Transverse colon (tissue), 4 donors: ENCODE data around the gene PLPPR2. TPM values are rescaled to one million over a fixed set of nuclear protein-coding genes. Genes with fewer than 3 reads are reported as not detected.
"Not testable (repeated sequence)": the region's sequence is repeated elsewhere in the genome, so short reads cannot be mapped to it uniquely, and the experiment has no call there.

Experiments used
- DNase-seq: peaks from one replicate; pipeline ENCODE4 v3.0.0-alpha.2; 2019
- H3K27ac ChIP-seq, 4 donors: fragments of 200-600 bp; sonication (generic); 2 replicates each; pipeline ENCODE4 v1.5.1; 2016 to 2018; ENCODE audit warnings: inconsistent platforms in 4 of 4
- H3K27me3 ChIP-seq: fragments of 200-600 bp; sonication (generic); 2 replicates; pipeline ENCODE4 v1.5.1; 2017; ENCODE audit warnings: inconsistent platforms
- H3K36me3 ChIP-seq, 4 donors: fragments of 200-600 bp; sonication (generic); 2 replicates each; pipeline ENCODE4 v1.5.1; 2017 to 2019; ENCODE audit warnings: inconsistent platforms in 4 of 4
- H3K4me1 ChIP-seq, 4 donors: fragments of 200-600 bp; sonication (generic); 2 replicates each; pipeline ENCODE4 v1.5.1; 2017 to 2020; ENCODE audit warnings: inconsistent platforms in 4 of 4
- H3K4me3 ChIP-seq, 4 donors: fragments of 200-600 bp; sonication (generic); 1 replicate in 1 of 4; 2 replicates in 3 of 4; pipeline versions ENCODE4 v1.5.1 to v1.6.1; 2017 to 2019; ENCODE audit warnings: inconsistent platforms in 4 of 4
- H3K9me3 ChIP-seq, 2 donors: fragments of 200-600 bp; sonication (generic); 2 replicates each; pipeline ENCODE4 v1.5.1; 2017 to 2019; ENCODE audit warnings: inconsistent platforms in 2 of 2
- CTCF ChIP-seq, 5 experiments: fragments of 200-600 bp in 3 of 5; fragments of 450-650 bp in 2 of 5; sonication (generic) in 3 of 5; IDR thresholded peaks; 1 replicate in 2 of 5; 2 replicates in 3 of 5; pipeline ENCODE4 v1.5.1; 2016 to 2017; ENCODE audit warnings: antibody characterized with exemption in 5 of 5, inconsistent platforms in 3 of 5, mild to moderate bottlenecking in 2 of 5, moderate library complexity in 1 of 5
- EP300 ChIP-seq: sonication (generic); formaldehyde crosslinking; IDR thresholded peaks from one replicate; pipeline ENCODE4 v1.6.1; 2017; ENCODE audit warnings: antibody characterized with exemption, low read depth
- POLR2A ChIP-seq: fragments of 450-650 bp; IDR thresholded peaks from one replicate; pipeline ENCODE4 v1.6.1; 2016; ENCODE audit warnings: antibody characterized with exemption, mild to moderate bottlenecking, moderate library complexity
- POLR2AphosphoS5 ChIP-seq, 3 donors: sonication (generic); formaldehyde crosslinking; IDR thresholded peaks; one replicate each; pipeline ENCODE4 v1.6.1; 2016; ENCODE audit warnings: antibody characterized with exemption in 3 of 3
- WGBS, 2 donors: methylation state at CpG; one replicate each; pipeline ENCODE4 v1.1.5; 2018; ENCODE audit warnings: low coverage in 1 of 2; 5-methylcytosine and 5-hydroxymethylcytosine counted together
- in situ Hi-C, 4 donors: fragments of 200-750 bp; cut with MboI; loops; one replicate each; pipeline versions ENCODE4 v1.15.0 to v1.15.1; 2017; ENCODE audit warnings: low sequenced_read_pairs in 3 of 4, low pct_ligation_motif_present in 1 of 4, low pct_unique_long_range_greater_than_20kb in 1 of 4
- intact Hi-C: fragments of 100-400 bp; cut with DNase I; formaldehyde crosslinking; loops from one replicate; pipeline ENCODE4 v1.15.1; 2023; ENCODE audit warnings: low total_unique reads
- total RNA-seq, 4 donors: library from RNA; depleted of rRNA; stranded (reverse); fragments of >200 nt; gene quantifications; one replicate each; pipeline ENCODE4 v1.1.0, GENCODE V29; 2016

PLPPR2 gene
- total RNA-seq, 4 donors from 2014 or later: 6.3 to 51.7 (median 11.5) TPM

- H3K4me1 ChIP-seq: peaks cover 29 to 58% (median 49%) of the 10 kb centered on the region in 4 donors
- intact Hi-C loops (no loop called here), in situ Hi-C loops (loop anchor here in 2 of 4 donors (10.0 to 25.0 kb wide), 2 partner anchors 58 to 110 kb away; partner anchors contain the start of genes ELAVL3 (in 1 of the 2), ODAD3 (in 1 of the 2) and PRKCSH (in 1 of the 2))
- TF ChIP-seq EP300 (no peak), POLR2AphosphoS5 (IDR thresholded peaks at IDR 0.05) (no peak), POLR2A (no peak), CTCF (IDR thresholded peaks at IDR 0.05) (no peak)
- peak; percentile 48 for DNase-seq
- H3K27ac ChIP-seq: peak overlapping the region; percentile 47 to 97 (median 72)
- H3K36me3 ChIP-seq: no peaks in the 10 kb centered on the region
- no peaks in the 10 kb centered on the region for H3K27me3 ChIP-seq
- H3K4me3 ChIP-seq: no peak overlapping the region
- no peaks in the 10 kb centered on the region for H3K9me3 ChIP-seq
Measured at GRCh38 chr19:11377237-11377636, 22.0 kb downstream of the PLPPR2 start.

- Histone ChIP-seq H3K4me1 (peaks cover 29 to 61% (median 51%) of the 10 kb centered on the region in 4 donors), H3K27me3 (peaks cover 4% of the 10 kb centered on the region), H3K27ac (peak overlapping the region; percentile 47 to 97 (median 72)), H3K4me3 (no peak overlapping the region), H3K36me3 (no peaks in the 10 kb centered on the region), H3K9me3 (no peaks in the 10 kb centered on the region)
- in situ Hi-C loops: loop anchor here in 2 of 4 donors (10.0 to 25.0 kb wide), 2 partner anchors 57 to 110 kb away; partner anchors contain the start of genes ELAVL3 (in 1 of the 2), ODAD3 (in 1 of the 2) and PRKCSH (in 1 of the 2)
- TF ChIP-seq EP300 (no peak), CTCF (IDR thresholded peaks at IDR 0.05) (no peak), POLR2AphosphoS5 (IDR thresholded peaks at IDR 0.05) (no peak), POLR2A (no peak)
- intact Hi-C loops: no loop called here
- WGBS, 2 donors: 93 to 100% methylated on average over 1 to 3 of the region's 3 CpGs
- DNase-seq: no peak
Measured at GRCh38 chr19:11377756-11378155, 22.5 kb downstream of the PLPPR2 start.

GRCh38 chr19:11378319-11379189 lies 23.3 kb downstream of the PLPPR2 start:
- 54% methylated on average over 8 of the region's 8 CpGs; no CpG with 5 or more reads in 1 of the 2 donors for WGBS, 2 donors
- Histone ChIP-seq H3K27me3 (peaks cover 12% of the 10 kb centered on the region), H3K36me3 (no peaks in the 10 kb centered on the region), H3K27ac (peak overlapping the region; percentile 47 to 97 (median 72)), H3K4me1 (peaks cover 34 to 69% (median 59%) of the 10 kb centered on the region in 4 donors), H3K9me3 (no peaks in the 10 kb centered on the region), H3K4me3 (no peak overlapping the region)
- in situ Hi-C loops: loop anchor here in 2 of 4 donors (10.0 to 25.0 kb wide), 2 partner anchors 56 to 109 kb away; partner anchors contain the start of genes ELAVL3 (in 1 of the 2), ODAD3 (in 1 of the 2) and PRKCSH (in 1 of the 2)
- intact Hi-C loops: no loop called here
- no peak for TF ChIP-seq POLR2AphosphoS5 (IDR thresholded peaks at IDR 0.05)
- no peak for TF ChIP-seq EP300
- TF ChIP-seq POLR2A: no peak
- peak; percentile 33 to 49 (median 45) for TF ChIP-seq CTCF (IDR thresholded peaks at IDR 0.05)
- DNase-seq: peak; percentile 39

GRCh38 chr19:11379269-11379845 lies 24.1 kb downstream of the PLPPR2 start:
- WGBS, 2 donors: 77 to 80% methylated on average over 10 to 14 of the region's 14 CpGs
- H3K4me3 ChIP-seq, intact Hi-C loops, DNase-seq, H3K9me3 ChIP-seq, H3K36me3 ChIP-seq: not testable (repeated sequence)
- in situ Hi-C loops: loop anchor here in 2 of 4 donors (10.0 to 25.0 kb wide), 2 partner anchors 55 to 108 kb away; partner anchors contain the start of genes ELAVL3 (in 1 of the 2), ODAD3 (in 1 of the 2) and PRKCSH (in 1 of the 2)
- Histone ChIP-seq H3K4me1 (peaks cover 34 to 71% (median 59%) of the 10 kb centered on the region in 4 donors), H3K27me3 (peaks cover 18% of the 10 kb centered on the region), H3K27ac (peak overlapping the region in 1 of 4 donors; percentile 97)
